SK-N-MC (cell line): Measurements from ENCODE around the gene EPN2.

Experiments used
- EZH2 ChIP-seq: fragments of 200-600 bp; sonication (generic); IDR thresholded peaks from one replicate; pipeline ENCODE4 v1.6.1; 2017; ENCODE audit warnings: antibody characterized with exemption
- FOXP2 ChIP-seq: optimal IDR thresholded peaks from 2 replicates; pipeline ENCODE3; 2011; ENCODE audit warnings: mild to moderate bottlenecking, moderate library complexity; ENCODE audit not compliant: insufficient read depth; ENCODE audit errors: extremely low read length, control extremely low read depth
- POLR2AphosphoS5 ChIP-seq: IDR thresholded peaks from 2 replicates; pipeline ENCODE4 v1.6.1; 2012; ENCODE audit warnings: mild to moderate bottlenecking, low read depth, low read length, borderline replicate concordance

GRCh38 chr17:19239544-19239943 lies 2.4 kb downstream of the EPN2 start:
- TF ChIP-seq EZH2 (no peak), POLR2AphosphoS5 (no peak), FOXP2 (no peak)
